H1 (cell line): ENCODE results near the gene CD96. TPM values are rescaled to one million over a fixed set of nuclear protein-coding genes. Genes with fewer than 3 reads are reported as not detected.

Experiments used
- CTCF ChIA-PET: fragments of 300-600 bp; sonication (Branson Sonifier 250); formaldehyde crosslinking; loops from one replicate; lab custom pipeline; 2021; ENCODE audit not compliant: partially characterized antibody; lab: Charles Lee
- POLR2A ChIA-PET: fragments of 300-600 bp; sonication (Branson Sonifier 250); formaldehyde crosslinking; loops from one replicate; lab custom pipeline; 2021; ENCODE audit warnings: inconsistent platforms; ENCODE audit not compliant: partially characterized antibody; lab: Charles Lee
- DNase-seq, 2 experiments: peaks; one replicate each; pipeline versions ENCODE4 v3.0.0 to v3.0.0-alpha.2; 2010 to 2022; ENCODE audit warnings: low spot score in 2 of 2, low read depth in 1 of 2, mixed read lengths in 1 of 2
- FAIRE-seq: peaks from 2 replicates; lab custom pipeline; 2011; peaks lifted over from hg19 to GRCh38; lab: Jason Lieb, UNC
- H2AFZ ChIP-seq: 2 replicates; pipeline ENCODE4 v1.8.1; 2012; ENCODE audit warnings: low read length, inconsistent platforms
- H2AK5ac ChIP-seq: 2 replicates; pipeline ENCODE4 v1.6.1; 2013; ENCODE audit warnings: low read depth, low read length
- H2BK120ac ChIP-seq: replicated peaks from 2 replicates; pipeline ENCODE3; 2013; ENCODE audit warnings: low read depth, low read length, inconsistent platforms
- H2BK12ac ChIP-seq: 2 replicates; pipeline ENCODE4 v1.6.1; 2013; ENCODE audit warnings: low read depth, low read length
- H2BK15ac ChIP-seq: 2 replicates; pipeline ENCODE4 v1.6.1; 2013; ENCODE audit warnings: low read length
- H2BK20ac ChIP-seq: 2 replicates; pipeline ENCODE4 v1.6.1; 2013; ENCODE audit warnings: low read length
- H2BK5ac ChIP-seq: 2 replicates; pipeline ENCODE4 v1.6.1; 2013; ENCODE audit warnings: low read depth, low read length
- H3K14ac ChIP-seq: 2 replicates; pipeline ENCODE4 v1.6.1; 2013; ENCODE audit warnings: inconsistent platforms; ENCODE audit not compliant: insufficient read length
- H3K18ac ChIP-seq: 2 replicates; pipeline ENCODE4 v1.6.1; 2013; ENCODE audit warnings: low read length; ENCODE audit errors: extremely low read depth
- H3K23ac ChIP-seq: 2 replicates; pipeline ENCODE4 v1.6.1; 2013; ENCODE audit warnings: inconsistent platforms; ENCODE audit not compliant: insufficient read length
- H3K23me2 ChIP-seq: 2 replicates; pipeline ENCODE4 v1.6.1; 2013; ENCODE audit warnings: low read depth, low read length
- H3K27ac ChIP-seq: 2 replicates; pipeline ENCODE4 v1.6.1; 2011; ENCODE audit warnings: low read depth, low read length, inconsistent platforms
- H3K27me3 ChIP-seq, 4 experiments: replicated peaks in 1 of 4; 1 replicate in 1 of 4; 2 replicates in 3 of 4; pipeline versions ENCODE4 v1.6.1 to v1.8.1; 2011 to 2013; ENCODE audit warnings: low read length in 3 of 4, mild to moderate bottlenecking in 3 of 4, inconsistent platforms in 2 of 4, mixed read lengths in 2 of 4, moderate library complexity in 1 of 4; ENCODE audit not compliant: control insufficient read depth in 3 of 4, insufficient read depth in 3 of 4; ENCODE audit errors: extremely low read depth in 1 of 4
- H3K36me3 ChIP-seq, 4 experiments: 2 replicates each; pipeline versions ENCODE4 v1.6.1 to v1.8.1; 2011 to 2013; ENCODE audit warnings: mild to moderate bottlenecking in 4 of 4, low read length in 3 of 4, moderate library complexity in 2 of 4, control low read depth in 1 of 4, inconsistent platforms in 1 of 4; ENCODE audit not compliant: insufficient read depth in 4 of 4, control insufficient read depth in 2 of 4
- H3K4ac ChIP-seq: replicated peaks from 2 replicates; pipeline ENCODE3; 2013; ENCODE audit warnings: low read length, low read depth, mixed read lengths, inconsistent platforms; ENCODE audit not compliant: insufficient read length
- H3K4me1 ChIP-seq, 4 experiments: replicated peaks in 1 of 4; 1 replicate in 1 of 4; 2 replicates in 3 of 4; pipeline versions ENCODE4 v1.6.1 to v1.8.1; 2011 to 2013; ENCODE audit warnings: low read length in 3 of 4, inconsistent platforms in 2 of 4, mixed read lengths in 1 of 4; ENCODE audit not compliant: insufficient read depth in 4 of 4, control insufficient read depth in 3 of 4
- H3K4me2 ChIP-seq, 2 experiments: 2 replicates each; pipeline versions ENCODE4 v1.6.1 to v1.8.1; 2011 to 2013; ENCODE audit warnings: low read depth in 2 of 2, low read length in 2 of 2, control low read depth in 1 of 2, inconsistent platforms in 1 of 2, mild to moderate bottlenecking in 1 of 2; ENCODE audit not compliant: insufficient read depth in 1 of 2
- H3K4me3 ChIP-seq, 4 experiments: fragments of 200-600, 300-600 bp in 1 of 4; sonication (generic), shearing (Covaris generic), sonication (Bioruptor Twin) in 1 of 4; 2 replicates each; pipeline versions ENCODE4 v1.5.1 to v1.8.1; 2011 to 2016; ENCODE audit warnings: low read length in 4 of 4, low read depth in 3 of 4, control low read depth in 2 of 4, inconsistent platforms in 2 of 4, mild to moderate bottlenecking in 2 of 4, mixed read lengths in 1 of 4, moderate library complexity in 1 of 4; ENCODE audit not compliant: insufficient read depth in 2 of 4; ENCODE audit errors: extremely low read depth in 1 of 4
- H3K56ac ChIP-seq: replicated peaks from 2 replicates; pipeline ENCODE3; 2013; ENCODE audit warnings: low read depth, mild to moderate bottlenecking, mixed read lengths, low read length, inconsistent platforms; ENCODE audit not compliant: insufficient read length
- H3K79me1 ChIP-seq: 2 replicates; pipeline ENCODE4 v1.6.1; 2013; ENCODE audit warnings: low read depth, low read length, control low read depth
- H3K79me2 ChIP-seq, 2 experiments: 2 replicates each; pipeline versions ENCODE4 v1.6.1 to v1.8.1; 2012 to 2013; ENCODE audit warnings: low read length in 2 of 2, mild to moderate bottlenecking in 2 of 2, inconsistent platforms in 1 of 2; ENCODE audit not compliant: insufficient read depth in 2 of 2, control insufficient read depth in 1 of 2
- H3K9ac ChIP-seq, 4 experiments: replicated peaks in 1 of 4; 1 replicate in 1 of 4; 2 replicates in 3 of 4; pipeline versions ENCODE4 v1.6.1 to v1.8.1; 2011 to 2013; ENCODE audit warnings: low read depth in 3 of 4, low read length in 3 of 4, control low read depth in 2 of 4, mild to moderate bottlenecking in 2 of 4, moderate library complexity in 2 of 4, inconsistent platforms in 1 of 4; ENCODE audit errors: extremely low read depth in 1 of 4
- H3K9me3 ChIP-seq, 2 experiments: 2 replicates each; pipeline versions ENCODE4 v1.6.1 to v1.8.1; 2012 to 2013; ENCODE audit warnings: mild to moderate bottlenecking in 2 of 2, moderate library complexity in 2 of 2, control low read depth in 1 of 2, inconsistent platforms in 1 of 2, low read depth in 1 of 2, low read length in 1 of 2, mixed read lengths in 1 of 2; ENCODE audit not compliant: insufficient read depth in 2 of 2
- H4K20me1 ChIP-seq, 2 experiments: replicated peaks in 1 of 2; 2 replicates each; pipeline versions ENCODE3 to v1.8.1; 2011 to 2013; ENCODE audit warnings: inconsistent platforms in 2 of 2, low read length in 2 of 2, mild to moderate bottlenecking in 1 of 2; ENCODE audit not compliant: insufficient read depth in 2 of 2, control insufficient read depth in 1 of 2
- H4K5ac ChIP-seq: 2 replicates; pipeline ENCODE4 v1.6.1; 2013; ENCODE audit warnings: low read length, low read depth, mixed read lengths, inconsistent platforms; ENCODE audit not compliant: insufficient read length
- H4K8ac ChIP-seq: 2 replicates; pipeline ENCODE4 v1.8.0; 2013; ENCODE audit warnings: mild to moderate bottlenecking, moderate library complexity, low read length, inconsistent platforms; ENCODE audit not compliant: insufficient read depth; ENCODE audit errors: extremely low read depth
- H4K91ac ChIP-seq: replicated peaks from 2 replicates; pipeline ENCODE3; 2013; ENCODE audit warnings: low read length, mixed read lengths, inconsistent platforms; ENCODE audit not compliant: insufficient read length
- BRCA1 ChIP-seq: IDR thresholded peaks from 2 replicates; pipeline ENCODE4 v1.6.1; 2012; ENCODE audit warnings: low read depth, low read length, improper control_type of control experiment
- CBX8 ChIP-seq: fragments of 300-800, 300-1000 bp; sonication (generic); IDR thresholded peaks from 2 replicates; pipeline ENCODE4 v1.7.1; 2016; ENCODE audit warnings: low read depth, low read length, borderline replicate concordance
- CHD1 ChIP-seq: IDR thresholded peaks from 2 replicates; pipeline ENCODE4 v1.6.1; 2012; ENCODE audit warnings: low read depth, low read length, improper control_type of control experiment
- CTBP2 ChIP-seq: IDR thresholded peaks from 2 replicates; pipeline ENCODE4 v1.7.0; 2011; ENCODE audit warnings: borderline replicate concordance, mild to moderate bottlenecking, moderate library complexity, mixed read lengths, low read length; ENCODE audit not compliant: insufficient read depth, insufficient read length
- POLR2AphosphoS5 ChIP-seq: IDR thresholded peaks from 2 replicates; pipeline ENCODE4 v1.6.1; 2011; ENCODE audit warnings: low read depth, low read length
- RFX5 ChIP-seq: IDR thresholded peaks from 2 replicates; pipeline ENCODE4 v1.6.1; 2011; ENCODE audit warnings: low read depth, low read length, improper control_type of control experiment, borderline replicate concordance
- SIN3A ChIP-seq, 2 experiments: IDR thresholded peaks in 1 of 2; conservative IDR thresholded peaks in 1 of 2; 2 replicates each; pipeline ENCODE4 v1.6.1; 2011 to 2012; ENCODE audit warnings: low read length in 2 of 2, improper control_type of control experiment in 1 of 2, low read depth in 1 of 2, mild to moderate bottlenecking in 1 of 2
- SP1 ChIP-seq: IDR thresholded peaks from 2 replicates; pipeline ENCODE4 v1.6.1; 2011; ENCODE audit warnings: low read depth, low read length
- TBP ChIP-seq: IDR thresholded peaks from 2 replicates; pipeline ENCODE4 v1.6.1; 2011; ENCODE audit warnings: low read depth, low read length, improper control_type of control experiment
- TCF12 ChIP-seq: IDR thresholded peaks from 2 replicates; pipeline ENCODE4 v1.6.1; 2011; ENCODE audit warnings: low read depth, mild to moderate bottlenecking, low read length
- YY1 ChIP-seq: IDR thresholded peaks from 2 replicates; pipeline ENCODE4 v1.6.1; 2011; ENCODE audit warnings: low read depth, mild to moderate bottlenecking, low read length
- ZNF274 ChIP-seq: IDR thresholded peaks from 2 replicates; pipeline ENCODE4 v1.7.0; 2012; ENCODE audit warnings: low read length, borderline replicate concordance; ENCODE audit errors: extremely low read depth
- WGBS, 2 experiments: shearing (Covaris generic) in 1 of 2; methylation state at CpG; one replicate each; pipeline versions ENCODE4 v1.1.6 to v1.1.7; 2013 to 2015; ENCODE audit warnings: low lambda C conversion rate in 2 of 2, mixed read lengths in 2 of 2, inconsistent platforms in 1 of 2, low coverage in 1 of 2, missing lambda C conversion rate in 1 of 2; ENCODE audit not compliant: insufficient replicate concordance in 2 of 2, insufficient coverage in 1 of 2, insufficient read length in 1 of 2; ENCODE audit errors: extremely low coverage in 1 of 2, missing lambda C conversion rate in 1 of 2; 5-methylcytosine and 5-hydroxymethylcytosine counted together
- polyA plus RNA-seq, 7 experiments: library from polyadenylated mRNA; depleted of rRNA in 3 of 7; stranded (reverse) in 5 of 7; unstranded in 2 of 7; fragments of >200 nt in 5 of 7; fragments of 200-250 nt in 2 of 7; gene quantifications; 1 replicate in 5 of 7; 2 replicates in 1 of 7; 4 replicates in 1 of 7; pipeline versions ENCODE4 v1.2.1 to v1.2.3, GENCODE V29; 2011 to 2013; ENCODE audit warnings: missing spikeins in 2 of 7, mixed read lengths in 2 of 7
- total RNA-seq: library from RNA; stranded (reverse); fragmentation: NEBNext Ultra II Directional; extraction: Animal tissue kit (Norgen Biotek cat#: 25700); gene quantifications from 2 replicates; pipeline ENCODE4 v1.2.1, GENCODE V29; 2021
- TF ChIP-seq, protein P1 (sequence below): IDR thresholded peaks from 2 replicates; pipeline ENCODE4 v1.6.1; 2012; ENCODE audit warnings: inconsistent platforms

CD96 gene
- total and polyA plus RNA-seq, 2 of the 8 experiments (the other 6 are each of a cell fraction or from before 2014, with no cell fraction given), result not detected

DNA sequence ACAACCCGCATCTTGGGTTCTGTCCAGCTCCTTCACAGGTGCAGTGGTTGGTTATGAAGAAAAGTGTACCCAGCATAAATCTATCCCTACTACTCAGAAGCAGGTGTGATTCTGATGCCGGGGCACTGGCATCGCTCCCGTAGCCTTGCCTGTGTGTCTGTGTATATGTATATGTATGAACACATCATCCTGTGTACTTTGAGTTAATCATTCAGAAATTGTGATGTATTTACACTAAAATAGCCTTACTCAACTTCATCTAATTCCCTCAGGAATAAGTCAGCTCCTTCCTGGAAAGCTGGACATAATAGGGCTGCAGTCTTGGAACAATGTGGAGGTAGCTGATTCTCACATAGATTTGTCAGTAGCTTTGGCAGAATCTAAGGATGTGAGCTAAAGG is 59.8 kb downstream of the CD96 start:
- Histone ChIP-seq H3K4ac (no peak overlapping the region), H3K4me1 (no peaks in the 10 kb centered on the region), H2BK20ac (no peak overlapping the region), H3K4me2 (no peak overlapping the region), H2BK15ac (no peak overlapping the region), H3K14ac (no peak overlapping the region), H4K8ac (no peak overlapping the region), H3K9ac (no peak overlapping the region), H2BK12ac (no peak overlapping the region), H2BK120ac (no peak overlapping the region), H4K5ac (no peak overlapping the region), H3K23ac (no peak overlapping the region), H2AFZ (no peak overlapping the region), H3K23me2 (no peaks in the 10 kb centered on the region), H3K79me2 (no peaks in the 10 kb centered on the region), H4K20me1 (no peaks in the 10 kb centered on the region), H3K9me3 (no peaks in the 10 kb centered on the region), H2BK5ac (no peak overlapping the region), H2AK5ac (no peak overlapping the region), H3K36me3 (no peaks in the 10 kb centered on the region), H3K4me3 (no peak overlapping the region), H3K27ac (no peak overlapping the region), H3K56ac (no peak overlapping the region), H3K79me1 (no peaks in the 10 kb centered on the region), H4K91ac (no peak overlapping the region), H3K18ac (no peak overlapping the region), H3K27me3 (no peaks in the 10 kb centered on the region)
- CTCF ChIA-PET, result interaction anchor here (0.6 to 1.2 kb wide), 2 partner anchors 13 to 423 kb away, joined by 3 read pairs; no protein-coding TSS in a partner anchor
- POLR2A ChIA-PET, result no interaction called here
- no peak for DNase-seq
- no peak for TF ChIP-seq BRCA1
- TF ChIP-seq CBX8, result no peak
- no peak for TF ChIP-seq YY1
- no peak for TF ChIP-seq RFX5
- TF ChIP-seq ZNF274, result no peak
- no peak for TF ChIP-seq SIN3A (conservative IDR thresholded peaks at IDR 0.05 in 1 of 2, IDR thresholded peaks at IDR 0.05 in 1 of 2; ENCODE audit: low read depth in 1 of 2, low read length in 2 of 2)
- no peak for TF ChIP-seq TBP
- no peak for TF ChIP-seq POLR2AphosphoS5
- TF ChIP-seq CHD1, result no peak
- TF ChIP-seq TCF12, result no peak
- TF ChIP-seq SP1, result no peak
- TF ChIP-seq CTBP2, result no peak
- TF ChIP-seq, protein P1, sequence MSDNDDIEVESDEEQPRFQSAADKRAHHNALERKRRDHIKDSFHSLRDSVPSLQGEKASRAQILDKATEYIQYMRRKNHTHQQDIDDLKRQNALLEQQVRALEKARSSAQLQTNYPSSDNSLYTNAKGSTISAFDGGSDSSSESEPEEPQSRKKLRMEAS, result no peak
- 85% methylated on average over 4 of the region's 4 CpGs; no CpG with 5 or more reads in 1 of the 2 experiments for WGBS, 2 experiments
- no peak for FAIRE-seq
